K562 (cell line): ENCODE results near the gene RAB7A. TPM values are rescaled to one million over a fixed set of nuclear protein-coding genes. Genes with fewer than 3 reads are reported as not detected.

Experiments used
- DDX20 ChIP-seq: fragments of 450-650 bp; IDR thresholded peaks from 2 replicates; pipeline ENCODE4 v1.6.1; 2016; ENCODE audit warnings: missing genetic modification characterization, low read depth, mild to moderate bottlenecking, missing compliant biosample characterization, moderate library complexity
- HBP1 ChIP-seq: fragments of 450-650 bp; formaldehyde crosslinking; IDR thresholded peaks from 2 replicates; pipeline ENCODE4 v1.4.0; 2022; ENCODE audit warnings: missing genetic modification characterization
- MAFF ChIP-seq: IDR thresholded peaks from 2 replicates; pipeline ENCODE4 v1.6.1; 2012; ENCODE audit warnings: low read length, improper control_type of control experiment
- NFE2L1 ChIP-seq: fragments of 450-650 bp; IDR thresholded peaks from 2 replicates; pipeline ENCODE4 v1.6.1; 2016; ENCODE audit warnings: missing genetic modification characterization, low read depth, mild to moderate bottlenecking, missing compliant biosample characterization, moderate library complexity, borderline replicate concordance
- RBM25 ChIP-seq: fragments of 200-400 bp; formaldehyde crosslinking; IDR thresholded peaks from 2 replicates; pipeline ENCODE4 v1.6.1; 2018; ENCODE audit warnings: low read length, low read depth, moderate library complexity; ENCODE audit not compliant: severe bottlenecking
- U2AF1 ChIP-seq: fragments of 200-400 bp; formaldehyde crosslinking; optimal IDR thresholded peaks from 2 replicates; pipeline ENCODE3; 2017; ENCODE audit warnings: mild to moderate bottlenecking, low read depth, low read length, moderate library complexity
- WHSC1 ChIP-seq: IDR thresholded peaks from one replicate; pipeline ENCODE4 v1.6.1; 2012; ENCODE audit warnings: low read length, control low read depth, inconsistent platforms
- ZBTB1 ChIP-seq: sonication (generic); formaldehyde crosslinking; IDR thresholded peaks from 2 replicates; pipeline ENCODE4 v1.8.1; 2023; ENCODE audit warnings: missing genetic modification reagents, low read depth, mild to moderate bottlenecking, borderline replicate concordance
- polyA plus RNA-seq, 8 experiments: library from polyadenylated mRNA; depleted of rRNA in 4 of 8; stranded (reverse) in 5 of 8; unstranded in 3 of 8; fragments of >200 nt; fragmentation: Nextera tagmentation in 2 of 8; fragmentation: Illumina TruSeq in 1 of 8; extraction: Ambion mirVana in 2 of 8; extraction: Trizol in 1 of 8; gene quantifications; 2 replicates each; pipeline versions ENCODE4 v1.2.1 to v1.2.3, GENCODE V29; 2011 to 2014; ENCODE audit warnings: inconsistent platforms in 1 of 8, missing spikeins in 1 of 8
- total RNA-seq, 7 experiments: library from RNA; depleted of rRNA in 6 of 7; stranded (reverse); fragments of >200 nt in 6 of 7; fragmentation: Illumina TruSeq in 2 of 7; extraction: Trizol in 2 of 7; gene quantifications; 2 replicates each; pipeline versions ENCODE4 v1.2.1 to v1.2.3, GENCODE V29; 2011 to 2021; ENCODE audit warnings: low replicate concordance in 1 of 7
- TF ChIP-seq, protein P1 (sequence below): fragments of 250-450 bp; sonication (Bioruptor Pico); IDR thresholded peaks from 2 replicates; pipeline ENCODE4 v1.5.0; 2020; ENCODE audit warnings: mild to moderate bottlenecking, borderline replicate concordance
- TF ChIP-seq, protein P2 (sequence below): sonication (generic); formaldehyde crosslinking; IDR thresholded peaks from 2 replicates; pipeline ENCODE4 v1.8.1; 2023; ENCODE audit warnings: mild to moderate bottlenecking, missing genetic modification reagents
- TF ChIP-seq, protein P3 (sequence below): fragments of 450-650 bp; conservative IDR thresholded peaks from 2 replicates; pipeline ENCODE4 v1.6.1; 2016; ENCODE audit warnings: missing genetic modification characterization, low read depth, mild to moderate bottlenecking, missing compliant biosample characterization, moderate library complexity

RAB7A gene
- total and polyA plus RNA-seq, 9 of the 15 experiments (the other 6 are each of a cell fraction or from before 2014, with no cell fraction given), result 30.9 to 204 (median 72.8) TPM

DNA sequence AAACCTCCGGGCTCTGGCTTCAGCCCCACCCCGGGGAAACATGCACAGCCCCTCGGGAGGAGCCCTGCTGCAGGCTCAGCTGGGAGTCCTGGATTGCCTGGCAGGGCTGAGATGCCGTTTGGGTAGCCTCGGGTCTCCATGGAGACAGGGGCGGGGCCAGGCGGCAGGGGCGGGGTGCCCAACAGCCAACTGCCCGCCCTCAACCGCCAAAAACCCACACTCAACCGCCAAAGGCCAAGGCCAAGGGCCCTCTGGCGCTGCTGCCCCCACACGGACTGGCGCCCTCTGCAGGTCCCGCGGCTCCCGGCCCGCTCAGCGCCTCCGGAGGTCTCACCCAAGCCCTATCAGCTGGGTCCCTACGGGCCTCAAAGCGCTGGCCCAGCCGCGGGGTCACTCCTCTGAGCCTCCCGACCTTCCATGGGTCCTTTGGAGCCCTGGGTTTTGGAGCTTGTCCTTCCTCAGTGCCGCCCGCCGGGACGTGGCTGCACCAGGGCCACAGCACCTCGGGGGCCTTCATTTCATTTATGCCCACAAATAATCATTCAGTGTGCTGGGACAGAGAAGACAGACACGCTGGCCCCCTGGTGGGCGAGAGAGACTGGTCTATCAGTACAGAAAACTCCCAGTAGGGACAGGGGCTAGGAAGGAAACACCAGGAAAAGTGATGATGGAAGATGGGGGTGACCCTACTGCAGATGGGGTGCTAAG, 119.9 kb downstream of the RAB7A start (continued):
- TF ChIP-seq NFE2L1, result no peak
- TF ChIP-seq DDX20, result no peak
- TF ChIP-seq ZBTB1 (CRISPR knock-in tag), result peak; percentile 96
- TF ChIP-seq, protein P1, sequence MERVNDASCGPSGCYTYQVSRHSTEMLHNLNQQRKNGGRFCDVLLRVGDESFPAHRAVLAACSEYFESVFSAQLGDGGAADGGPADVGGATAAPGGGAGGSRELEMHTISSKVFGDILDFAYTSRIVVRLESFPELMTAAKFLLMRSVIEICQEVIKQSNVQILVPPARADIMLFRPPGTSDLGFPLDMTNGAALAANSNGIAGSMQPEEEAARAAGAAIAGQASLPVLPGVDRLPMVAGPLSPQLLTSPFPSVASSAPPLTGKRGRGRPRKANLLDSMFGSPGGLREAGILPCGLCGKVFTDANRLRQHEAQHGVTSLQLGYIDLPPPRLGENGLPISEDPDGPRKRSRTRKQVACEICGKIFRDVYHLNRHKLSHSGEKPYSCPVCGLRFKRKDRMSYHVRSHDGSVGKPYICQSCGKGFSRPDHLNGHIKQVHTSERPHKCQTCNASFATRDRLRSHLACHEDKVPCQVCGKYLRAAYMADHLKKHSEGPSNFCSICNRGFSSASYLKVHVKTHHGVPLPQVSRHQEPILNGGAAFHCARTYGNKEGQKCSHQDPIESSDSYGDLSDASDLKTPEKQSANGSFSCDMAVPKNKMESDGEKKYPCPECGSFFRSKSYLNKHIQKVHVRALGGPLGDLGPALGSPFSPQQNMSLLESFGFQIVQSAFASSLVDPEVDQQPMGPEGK, result no peak
- no peak for TF ChIP-seq MAFF
- no peak for TF ChIP-seq WHSC1
- no peak for TF ChIP-seq U2AF1
- TF ChIP-seq, protein P2, sequence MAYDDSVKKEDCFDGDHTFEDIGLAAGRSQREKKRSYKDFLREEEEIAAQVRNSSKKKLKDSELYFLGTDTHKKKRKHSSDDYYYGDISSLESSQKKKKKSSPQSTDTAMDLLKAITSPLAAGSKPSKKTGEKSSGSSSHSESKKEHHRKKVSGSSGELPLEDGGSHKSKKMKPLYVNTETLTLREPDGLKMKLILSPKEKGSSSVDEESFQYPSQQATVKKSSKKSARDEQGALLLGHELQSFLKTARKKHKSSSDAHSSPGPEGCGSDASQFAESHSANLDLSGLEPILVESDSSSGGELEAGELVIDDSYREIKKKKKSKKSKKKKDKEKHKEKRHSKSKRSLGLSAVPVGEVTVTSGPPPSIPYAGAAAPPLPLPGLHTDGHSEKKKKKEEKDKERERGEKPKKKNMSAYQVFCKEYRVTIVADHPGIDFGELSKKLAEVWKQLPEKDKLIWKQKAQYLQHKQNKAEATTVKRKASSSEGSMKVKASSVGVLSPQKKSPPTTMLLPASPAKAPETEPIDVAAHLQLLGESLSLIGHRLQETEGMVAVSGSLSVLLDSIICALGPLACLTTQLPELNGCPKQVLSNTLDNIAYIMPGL (CRISPR knock-in tag), result peak; percentile 78; the same call in 1 of the 2 replicates
- TF ChIP-seq, protein P3, sequence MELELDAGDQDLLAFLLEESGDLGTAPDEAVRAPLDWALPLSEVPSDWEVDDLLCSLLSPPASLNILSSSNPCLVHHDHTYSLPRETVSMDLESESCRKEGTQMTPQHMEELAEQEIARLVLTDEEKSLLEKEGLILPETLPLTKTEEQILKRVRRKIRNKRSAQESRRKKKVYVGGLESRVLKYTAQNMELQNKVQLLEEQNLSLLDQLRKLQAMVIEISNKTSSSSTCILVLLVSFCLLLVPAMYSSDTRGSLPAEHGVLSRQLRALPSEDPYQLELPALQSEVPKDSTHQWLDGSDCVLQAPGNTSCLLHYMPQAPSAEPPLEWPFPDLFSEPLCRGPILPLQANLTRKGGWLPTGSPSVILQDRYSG, result 0 out of 2 replicates have a peak, but pooled peaks have one; percentile 24
- no peak for TF ChIP-seq RBM25
- no peak for TF ChIP-seq HBP1
